GM12878 (cell line): ENCODE results near the gene ALMS1. TPM values are rescaled to one million over a fixed set of nuclear protein-coding genes. Genes with fewer than 3 reads are reported as not detected.

Source experiments
- ATAC-seq: fragments of 200-7000 bp; cut with Tn5 transposase; 3 replicates; pipeline ENCODE4 v1.9.1; 2020; ENCODE audit warnings: mild to moderate bottlenecking, moderate library complexity
- BruUV-seq: library from RNA; stranded (reverse); fragments of 400-500 nt; replicated peaks from 2 replicates; lab custom pipeline; 2021; lab: Mats Ljungman, UMichigan
- CTCF ChIA-PET: fragments of 300-600 bp; sonication (Branson Sonifier 250); formaldehyde crosslinking; extraction: SDS; loops from one replicate; lab custom pipeline; 2021; ENCODE audit warnings: inconsistent platforms; lab: Yijun Ruan, JAX
- POLR2A ChIA-PET: fragments of 350-600 bp; formaldehyde crosslinking; extraction: SDS; loops from one replicate; lab custom pipeline; 2021; ENCODE audit warnings: inconsistent platforms; lab: Charles Lee
- RAD21 ChIA-PET: fragments of 300-600 bp; sonication (Branson Sonifier 250); formaldehyde crosslinking; loops from one replicate; lab custom pipeline; 2023; ENCODE audit warnings: antibody characterized with exemption; ENCODE audit not compliant: unreplicated experiment; lab: Charles Lee
- SMC1A ChIA-PET: fragments of 300-600 bp; sonication (Branson Sonifier 250); formaldehyde crosslinking; loops from one replicate; lab custom pipeline; 2023; ENCODE audit not compliant: unreplicated experiment, uncharacterized antibody; lab: Charles Lee
- DNase-seq: peaks from one replicate; pipeline ENCODE4 v3.0.0-alpha.2; 2011; ENCODE audit warnings: low read depth, low spot score
- FAIRE-seq: peaks from 3 replicates; lab custom pipeline; 2011; peaks lifted over from hg19 to GRCh38; lab: Jason Lieb, UNC
- H2AFZ ChIP-seq: 2 replicates; pipeline ENCODE4 v1.6.0; 2011; ENCODE audit warnings: low read depth, low read length, control low read depth; ENCODE audit not compliant: control insufficient read depth
- H3K27ac ChIP-seq: 2 replicates; pipeline ENCODE4 v1.5.1; 2011; ENCODE audit warnings: control low read depth; ENCODE audit not compliant: control insufficient read depth, insufficient read depth
- H3K27me3 ChIP-seq, 2 experiments: replicated peaks in 1 of 2; 2 replicates each; pipeline versions ENCODE4 v1.6.0 to v1.6.1; 2011; ENCODE audit warnings: low read length in 1 of 2; ENCODE audit not compliant: control insufficient read depth in 2 of 2, insufficient read depth in 2 of 2
- H3K36me3 ChIP-seq, 2 experiments: 2 replicates each; pipeline ENCODE4 v1.5.1; 2011; ENCODE audit warnings: low read length in 1 of 2; ENCODE audit not compliant: control insufficient read depth in 2 of 2, insufficient read depth in 2 of 2
- H3K4me1 ChIP-seq: 2 replicates; pipeline ENCODE4 v1.6.1; 2011; ENCODE audit warnings: mild to moderate bottlenecking, low read length, moderate library complexity, mixed read lengths; ENCODE audit not compliant: control insufficient read depth, insufficient read depth
- H3K4me2 ChIP-seq: 2 replicates; pipeline ENCODE4 v1.6.0; 2011; ENCODE audit warnings: control low read depth; ENCODE audit not compliant: control insufficient read depth, insufficient read depth
- H3K4me3 ChIP-seq: fragments of 200-600 bp; sonication (generic); 2 replicates; pipeline ENCODE4 v1.5.1; 2016
- H3K79me2 ChIP-seq: 2 replicates; pipeline ENCODE4 v1.6.0; 2011; ENCODE audit warnings: low read length; ENCODE audit not compliant: control insufficient read depth, insufficient read depth
- H3K9ac ChIP-seq: 2 replicates; pipeline ENCODE4 v1.8.0; 2011; ENCODE audit warnings: low read length, control low read depth, mixed read lengths; ENCODE audit not compliant: control insufficient read depth, insufficient read depth
- H3K9me3 ChIP-seq: replicated peaks from 3 replicates; pipeline ENCODE4 v1.5.1; 2011; ENCODE audit warnings: mild to moderate bottlenecking, low read length; ENCODE audit not compliant: control insufficient read depth, insufficient read depth
- H4K20me1 ChIP-seq: 2 replicates; pipeline ENCODE4 v1.6.0; 2011; ENCODE audit not compliant: control insufficient read depth, insufficient read depth
- CEBPB ChIP-seq, 2 experiments: fragments of 150-350 bp in 1 of 2; IDR thresholded peaks; 2 replicates each; pipeline ENCODE4 v1.6.1; 2012 to 2014; ENCODE audit warnings: low read depth in 2 of 2, low read length in 2 of 2, borderline replicate concordance in 1 of 2, inconsistent platforms in 1 of 2
- CHD1 ChIP-seq: IDR thresholded peaks from 2 replicates; pipeline ENCODE4 v1.6.1; 2012; ENCODE audit warnings: low read depth, low read length, improper control_type of control experiment
- DPF2 ChIP-seq: fragments of 450-650 bp; IDR thresholded peaks from 2 replicates; pipeline ENCODE4 v1.6.1; 2017; ENCODE audit warnings: mild to moderate bottlenecking
- EP300 ChIP-seq, 2 experiments: fragments of 150-350 bp in 1 of 2; IDR thresholded peaks; 2 replicates each; pipeline ENCODE4 v1.6.1; 2011 to 2012; ENCODE audit warnings: low read depth in 2 of 2, low read length in 2 of 2, borderline replicate concordance in 1 of 2, improper control_type of control experiment in 1 of 2, inconsistent platforms in 1 of 2; ENCODE audit not compliant: control insufficient read depth in 1 of 2
- LARP7 ChIP-seq: fragments of 450-650 bp; IDR thresholded peaks from 2 replicates; pipeline ENCODE4 v1.6.1; 2017; ENCODE audit warnings: mild to moderate bottlenecking
- NRF1 ChIP-seq: conservative IDR thresholded peaks from 2 replicates; pipeline ENCODE4 v1.6.1; 2011; ENCODE audit warnings: mild to moderate bottlenecking, low read depth, low read length, improper control_type of control experiment
- POLR2A ChIP-seq: IDR thresholded peaks from 2 replicates; pipeline ENCODE4 v1.6.1; 2011; ENCODE audit warnings: low read depth, mild to moderate bottlenecking, low read length
- POLR2AphosphoS2 ChIP-seq: IDR thresholded peaks from 2 replicates; pipeline ENCODE4 v1.6.1; 2011; ENCODE audit warnings: low read depth, mild to moderate bottlenecking, low read length, improper control_type of control experiment, moderate library complexity
- RBBP5 ChIP-seq: fragments of 200-600 bp; sonication (generic); conservative IDR thresholded peaks from 2 replicates; pipeline ENCODE4 v1.6.1; 2016
- RCOR1 ChIP-seq: conservative IDR thresholded peaks from 2 replicates; pipeline ENCODE4 v1.6.1; 2012; ENCODE audit warnings: low read depth, low read length, improper control_type of control experiment
- SMAD5 ChIP-seq: IDR thresholded peaks from 2 replicates; pipeline ENCODE4 v1.6.1; 2016; ENCODE audit warnings: antibody characterized with exemption, low read depth
- SREBF1 ChIP-seq: IDR thresholded peaks from 2 replicates; pipeline ENCODE4 v1.6.1; 2012; ENCODE audit warnings: mild to moderate bottlenecking, low read length
- ZNF207 ChIP-seq: fragments of 450-650 bp; IDR thresholded peaks from 2 replicates; pipeline ENCODE4 v1.6.1; 2014; ENCODE audit warnings: antibody characterized with exemption, mild to moderate bottlenecking, borderline replicate concordance
- ZNF24 ChIP-seq: fragments of 450-650 bp; IDR thresholded peaks from 2 replicates; pipeline ENCODE4 v1.6.1; 2017; ENCODE audit warnings: antibody characterized with exemption, mild to moderate bottlenecking
- WGBS: methylation state at CpG from one replicate; pipeline ENCODE4 v1.1.6; 2016; ENCODE audit warnings: low lambda C conversion rate; ENCODE audit not compliant: insufficient replicate concordance, insufficient coverage; ENCODE audit errors: missing lambda C conversion rate; 5-methylcytosine and 5-hydroxymethylcytosine counted together
- in situ Hi-C: fragments of 300-500 bp; cut with MboI; formaldehyde crosslinking; loops from 9 replicates; pipeline ENCODE4 v1.14.3; 2018; ENCODE audit warnings: mixed read lengths
- intact Hi-C: fragments of 100-400 bp; cut with micrococcal nuclease; formaldehyde crosslinking; loops from one replicate; pipeline ENCODE4 v1.14.2; 2022; ENCODE audit not compliant: unreplicated experiment
- polyA plus RNA-seq, 11 experiments: library from polyadenylated mRNA; depleted of rRNA in 4 of 11; unstranded in 6 of 11; stranded (reverse) in 5 of 11; fragments of >200 nt; fragmentation: Nextera tagmentation in 4 of 11; fragmentation: Illumina TruSeq in 1 of 11; extraction: Ambion mirVana in 4 of 11; extraction: Trizol in 1 of 11; gene quantifications; 1 replicate in 1 of 11; 2 replicates in 10 of 11; pipeline versions ENCODE4 v1.2.1 to v1.2.3, GENCODE V29; 2011 to 2016; ENCODE audit warnings: inconsistent platforms in 2 of 11, missing spikeins in 2 of 11, low read depth in 1 of 11
- total RNA-seq, 4 experiments: library from RNA; depleted of rRNA in 3 of 4; stranded (reverse); fragments of >200 nt in 3 of 4; fragmentation: Illumina TruSeq in 1 of 4; extraction: Trizol in 1 of 4; gene quantifications; 2 replicates each; pipeline versions ENCODE4 v1.2.1 to v1.2.3, GENCODE V29; 2013 to 2021
- TF ChIP-seq, protein P1 (sequence below): IDR thresholded peaks from 2 replicates; pipeline ENCODE4 v1.6.1; 2011; ENCODE audit warnings: low read depth, mild to moderate bottlenecking, low read length, moderate library complexity, borderline replicate concordance; ENCODE audit errors: extremely low read depth
- TF ChIP-seq, protein P2 (sequence below): fragments of 450-650 bp; formaldehyde crosslinking; IDR thresholded peaks from 2 replicates; pipeline ENCODE4 v1.5.0; 2022; ENCODE audit warnings: mild to moderate bottlenecking, missing genetic modification characterization
- TF ChIP-seq, protein P3 (sequence below): IDR thresholded peaks from 2 replicates; pipeline ENCODE4 v1.6.1; 2012; ENCODE audit warnings: low read depth, low read length, improper control_type of control experiment
- TF ChIP-seq, protein P4 (sequence below): fragments of 450-650 bp; conservative IDR thresholded peaks from 2 replicates; pipeline ENCODE4 v1.6.1; 2017; ENCODE audit warnings: mild to moderate bottlenecking, moderate library complexity

ALMS1 gene
- total and polyA plus RNA-seq, 10 of the 15 experiments (the other 5 are each of a cell fraction or from before 2014, with no cell fraction given), result 1.1 to 25.8 (median 10.6) TPM

DNA sequence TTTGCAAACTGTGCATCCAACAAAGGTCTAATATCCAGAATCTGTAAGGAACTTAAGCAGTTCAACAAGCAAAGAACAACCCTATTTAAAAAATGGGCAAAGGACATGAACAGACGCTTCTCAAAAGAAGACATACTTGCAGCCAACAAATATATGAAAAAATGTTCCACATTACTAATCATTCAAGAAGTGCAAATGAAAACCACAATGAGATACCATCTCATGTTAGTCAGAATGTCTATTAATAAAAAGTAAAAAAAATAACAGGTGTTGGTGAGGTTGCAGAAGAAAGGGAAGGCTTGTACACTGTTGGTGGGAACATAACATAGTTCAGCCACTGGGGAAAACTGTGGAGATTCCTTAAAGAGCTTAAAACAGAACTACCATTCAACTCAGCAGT lies 130.4 kb downstream of the ALMS1 start:
- TF ChIP-seq POLR2A (no peak), ZNF207 (no peak), SREBF1 (no peak), POLR2AphosphoS2 (no peak), NRF1 (no peak), SMAD5 (no peak), LARP7 (no peak), CEBPB (IDR thresholded peaks at IDR 0.05; ENCODE audit: borderline replicate concordance in 1 of 2, low read depth in 2 of 2, low read length in 2 of 2) (no peak), ZNF24 (no peak), RCOR1 (no peak), EP300 (IDR thresholded peaks at IDR 0.05; ENCODE audit: borderline replicate concordance in 1 of 2, control insufficient read depth in 1 of 2, low read depth in 2 of 2, low read length in 2 of 2) (no peak), RBBP5 (no peak), DPF2 (no peak), CHD1 (no peak)
- TF ChIP-seq, protein P1, sequence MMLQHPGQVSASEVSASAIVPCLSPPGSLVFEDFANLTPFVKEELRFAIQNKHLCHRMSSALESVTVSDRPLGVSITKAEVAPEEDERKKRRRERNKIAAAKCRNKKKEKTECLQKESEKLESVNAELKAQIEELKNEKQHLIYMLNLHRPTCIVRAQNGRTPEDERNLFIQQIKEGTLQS, result no peak
- TF ChIP-seq, protein P2, sequence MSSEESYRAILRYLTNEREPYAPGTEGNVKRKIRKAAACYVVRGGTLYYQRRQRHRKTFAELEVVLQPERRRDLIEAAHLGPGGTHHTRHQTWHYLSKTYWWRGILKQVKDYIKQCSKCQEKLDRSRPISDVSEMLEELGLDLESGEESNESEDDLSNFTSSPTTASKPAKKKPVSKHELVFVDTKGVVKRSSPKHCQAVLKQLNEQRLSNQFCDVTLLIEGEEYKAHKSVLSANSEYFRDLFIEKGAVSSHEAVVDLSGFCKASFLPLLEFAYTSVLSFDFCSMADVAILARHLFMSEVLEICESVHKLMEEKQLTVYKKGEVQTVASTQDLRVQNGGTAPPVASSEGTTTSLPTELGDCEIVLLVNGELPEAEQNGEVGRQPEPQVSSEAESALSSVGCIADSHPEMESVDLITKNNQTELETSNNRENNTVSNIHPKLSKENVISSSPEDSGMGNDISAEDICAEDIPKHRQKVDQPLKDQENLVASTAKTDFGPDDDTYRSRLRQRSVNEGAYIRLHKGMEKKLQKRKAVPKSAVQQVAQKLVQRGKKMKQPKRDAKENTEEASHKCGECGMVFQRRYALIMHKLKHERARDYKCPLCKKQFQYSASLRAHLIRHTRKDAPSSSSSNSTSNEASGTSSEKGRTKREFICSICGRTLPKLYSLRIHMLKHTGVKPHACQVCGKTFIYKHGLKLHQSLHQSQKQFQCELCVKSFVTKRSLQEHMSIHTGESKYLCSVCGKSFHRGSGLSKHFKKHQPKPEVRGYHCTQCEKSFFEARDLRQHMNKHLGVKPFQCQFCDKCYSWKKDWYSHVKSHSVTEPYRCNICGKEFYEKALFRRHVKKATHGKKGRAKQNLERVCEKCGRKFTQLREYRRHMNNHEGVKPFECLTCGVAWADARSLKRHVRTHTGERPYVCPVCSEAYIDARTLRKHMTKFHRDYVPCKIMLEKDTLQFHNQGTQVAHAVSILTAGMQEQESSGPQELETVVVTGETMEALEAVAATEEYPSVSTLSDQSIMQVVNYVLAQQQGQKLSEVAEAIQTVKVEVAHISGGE (CRISPR knock-in tag), result no peak
- TF ChIP-seq, protein P3, sequence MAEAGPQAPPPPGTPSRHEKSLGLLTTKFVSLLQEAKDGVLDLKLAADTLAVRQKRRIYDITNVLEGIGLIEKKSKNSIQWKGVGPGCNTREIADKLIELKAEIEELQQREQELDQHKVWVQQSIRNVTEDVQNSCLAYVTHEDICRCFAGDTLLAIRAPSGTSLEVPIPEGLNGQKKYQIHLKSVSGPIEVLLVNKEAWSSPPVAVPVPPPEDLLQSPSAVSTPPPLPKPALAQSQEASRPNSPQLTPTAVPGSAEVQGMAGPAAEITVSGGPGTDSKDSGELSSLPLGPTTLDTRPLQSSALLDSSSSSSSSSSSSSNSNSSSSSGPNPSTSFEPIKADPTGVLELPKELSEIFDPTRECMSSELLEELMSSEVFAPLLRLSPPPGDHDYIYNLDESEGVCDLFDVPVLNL, result no peak
- TF ChIP-seq, protein P4, sequence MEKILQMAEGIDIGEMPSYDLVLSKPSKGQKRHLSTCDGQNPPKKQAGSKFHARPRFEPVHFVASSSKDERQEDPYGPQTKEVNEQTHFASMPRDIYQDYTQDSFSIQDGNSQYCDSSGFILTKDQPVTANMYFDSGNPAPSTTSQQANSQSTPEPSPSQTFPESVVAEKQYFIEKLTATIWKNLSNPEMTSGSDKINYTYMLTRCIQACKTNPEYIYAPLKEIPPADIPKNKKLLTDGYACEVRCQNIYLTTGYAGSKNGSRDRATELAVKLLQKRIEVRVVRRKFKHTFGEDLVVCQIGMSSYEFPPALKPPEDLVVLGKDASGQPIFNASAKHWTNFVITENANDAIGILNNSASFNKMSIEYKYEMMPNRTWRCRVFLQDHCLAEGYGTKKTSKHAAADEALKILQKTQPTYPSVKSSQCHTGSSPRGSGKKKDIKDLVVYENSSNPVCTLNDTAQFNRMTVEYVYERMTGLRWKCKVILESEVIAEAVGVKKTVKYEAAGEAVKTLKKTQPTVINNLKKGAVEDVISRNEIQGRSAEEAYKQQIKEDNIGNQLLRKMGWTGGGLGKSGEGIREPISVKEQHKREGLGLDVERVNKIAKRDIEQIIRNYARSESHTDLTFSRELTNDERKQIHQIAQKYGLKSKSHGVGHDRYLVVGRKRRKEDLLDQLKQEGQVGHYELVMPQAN, result no peak
- Histone ChIP-seq H3K27me3 (no peaks in the 10 kb centered on the region), H4K20me1 (no peaks in the 10 kb centered on the region), H3K9ac (no peak overlapping the region), H3K36me3 (peaks cover 1 to 2% of the 10 kb centered on the region in 2 experiments; a peak in 1 of 4 replicates), H3K4me3 (no peak overlapping the region), H3K4me1 (no peaks in the 10 kb centered on the region), H3K4me2 (no peak overlapping the region), H3K27ac (no peak overlapping the region), H3K79me2 (no peaks in the 10 kb centered on the region), H2AFZ (no peak overlapping the region), H3K9me3 (peaks cover 6% of the 10 kb centered on the region; the same call in 2 of the 3 replicates)
- ATAC-seq, result no peak
- no TSS peak for BruUV-seq
- SMC1A ChIA-PET, result no interaction called here
- POLR2A ChIA-PET, result no interaction called here
- CTCF ChIA-PET, result no interaction called here
- DNase-seq, result no peak
- intact Hi-C loops, result no loop called here
- 55% methylated on average over 1 of the region's 1 CpG for WGBS
- RAD21 ChIA-PET, result no interaction called here
- no peak for FAIRE-seq
- in situ Hi-C loops, result no loop called here
